Measurements from ENCODE around the gene PBRM1.

DNA sequence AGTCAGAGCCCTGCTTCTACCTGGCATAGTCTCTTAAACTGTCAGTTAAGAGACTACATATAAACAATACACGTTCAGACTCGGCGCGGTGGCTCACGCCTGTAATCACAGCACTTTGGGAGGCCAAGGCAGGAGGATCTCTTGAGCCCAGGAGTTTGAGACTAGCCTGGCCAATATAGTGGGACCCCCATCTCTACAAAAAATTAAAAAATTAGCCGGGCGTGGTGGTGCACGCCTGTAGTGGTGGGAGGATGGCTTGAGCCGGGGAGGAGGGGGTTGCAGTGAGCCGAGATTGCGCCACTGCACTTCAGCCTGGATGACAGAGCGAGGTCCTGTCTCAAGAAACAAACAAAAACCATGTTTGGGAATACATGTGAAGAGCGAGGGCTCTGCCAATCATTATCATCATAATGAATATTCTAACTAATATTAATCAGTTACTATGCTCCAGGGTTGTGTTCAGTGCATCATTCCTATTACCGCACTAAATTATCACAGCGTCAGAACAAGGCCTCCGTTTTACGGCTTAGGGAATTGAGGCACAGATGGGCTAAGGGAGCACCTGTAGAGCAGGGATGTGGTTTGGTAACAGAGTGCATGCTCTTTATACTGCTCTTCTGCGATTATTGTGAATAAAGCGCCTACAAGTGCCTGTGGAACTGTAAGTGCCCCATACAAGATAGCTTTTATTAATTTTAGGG lies 150.2 kb downstream of the PBRM1 start:
- TF ChIP-seq, protein P1, sequence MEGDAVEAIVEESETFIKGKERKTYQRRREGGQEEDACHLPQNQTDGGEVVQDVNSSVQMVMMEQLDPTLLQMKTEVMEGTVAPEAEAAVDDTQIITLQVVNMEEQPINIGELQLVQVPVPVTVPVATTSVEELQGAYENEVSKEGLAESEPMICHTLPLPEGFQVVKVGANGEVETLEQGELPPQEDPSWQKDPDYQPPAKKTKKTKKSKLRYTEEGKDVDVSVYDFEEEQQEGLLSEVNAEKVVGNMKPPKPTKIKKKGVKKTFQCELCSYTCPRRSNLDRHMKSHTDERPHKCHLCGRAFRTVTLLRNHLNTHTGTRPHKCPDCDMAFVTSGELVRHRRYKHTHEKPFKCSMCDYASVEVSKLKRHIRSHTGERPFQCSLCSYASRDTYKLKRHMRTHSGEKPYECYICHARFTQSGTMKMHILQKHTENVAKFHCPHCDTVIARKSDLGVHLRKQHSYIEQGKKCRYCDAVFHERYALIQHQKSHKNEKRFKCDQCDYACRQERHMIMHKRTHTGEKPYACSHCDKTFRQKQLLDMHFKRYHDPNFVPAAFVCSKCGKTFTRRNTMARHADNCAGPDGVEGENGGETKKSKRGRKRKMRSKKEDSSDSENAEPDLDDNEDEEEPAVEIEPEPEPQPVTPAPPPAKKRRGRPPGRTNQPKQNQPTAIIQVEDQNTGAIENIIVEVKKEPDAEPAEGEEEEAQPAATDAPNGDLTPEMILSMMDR (optimal IDR thresholded peaks at IDR 0.05 in 1 of 3, IDR thresholded peaks at IDR 0.05 in 1 of 3, conservative IDR thresholded peaks at IDR 0.05 in 1 of 3; ENCODE audit: extremely low read depth in 1 of 3, insufficient read depth in 2 of 3, low read length in 3 of 3) = no peak
- no peak for TF ChIP-seq EZH2 (IDR thresholded peaks at IDR 0.05; ENCODE audit: low read length)

All from keratinocyte (primary cell).